ENCODE data around the gene ZNF710. TPM values are rescaled to one million over a fixed set of nuclear protein-coding genes. Genes with fewer than 3 reads are reported as not detected.
"Not testable (repeated sequence)": the region's sequence is repeated elsewhere in the genome, so short reads cannot be mapped to it uniquely, and the experiment has no call there.

ZNF710 gene
- total RNA-seq, 1 donor from 2014 or later: 26.9 TPM

DNA sequence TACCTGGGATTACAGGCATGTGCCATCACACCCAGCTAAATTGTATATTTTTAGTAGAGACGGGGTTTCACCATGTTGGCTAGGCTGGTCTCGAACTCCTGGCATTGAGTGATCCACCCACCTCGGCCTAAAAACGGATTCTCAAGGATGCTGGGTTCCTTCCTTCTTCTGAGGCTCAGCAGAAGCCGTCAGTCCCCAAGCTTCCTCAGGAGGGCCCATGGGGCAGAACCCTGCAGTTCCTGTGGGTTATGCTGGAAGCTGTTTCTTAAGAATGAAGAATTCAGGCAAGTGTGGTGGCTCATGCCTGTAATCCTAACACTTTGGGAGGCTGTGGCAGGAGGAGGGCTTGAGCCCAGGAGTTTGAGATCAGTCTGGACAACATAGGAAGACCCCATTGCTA is 29.0 kb upstream of the ZNF710 start:
- H4K20me1 ChIP-seq (ENCODE audit: insufficient read depth, low read length): no peaks in the 10 kb centered on the region
- no peak overlapping the region for H3K27ac ChIP-seq (ENCODE audit: low read depth, low read length)
- peaks cover 6% of the 10 kb centered on the region for H3K27me3 ChIP-seq (ENCODE audit: insufficient read depth, low read length)
- H3K4me1 ChIP-seq (ENCODE audit: insufficient read depth, low read length): no peaks in the 10 kb centered on the region
- H3K9ac ChIP-seq (ENCODE audit: low read length): no peak overlapping the region
- H3K4me2 ChIP-seq (ENCODE audit: low read length): no peak overlapping the region
- peaks cover 20% of the 10 kb centered on the region for H3K27me3 Mint-ChIP-seq (ENCODE audit: low read depth, unreplicated experiment)
- no peaks in the 10 kb centered on the region for H3K4me1 Mint-ChIP-seq (ENCODE audit: low read depth, unreplicated experiment)
- H3K36me3 Mint-ChIP-seq (ENCODE audit: low read depth, unreplicated experiment): no peaks in the 10 kb centered on the region
- H3K4me3 ChIP-seq (ENCODE audit: insufficient read depth, low read depth, low read length): no peak overlapping the region
- no peaks in the 10 kb centered on the region for H3K36me3 ChIP-seq (ENCODE audit: insufficient read depth, low read length)
- H3K9me3 ChIP-seq (ENCODE audit: insufficient read depth, low read depth, low read length): no peaks in the 10 kb centered on the region
- no peak for TF ChIP-seq EZH2 (IDR thresholded peaks at IDR 0.05; ENCODE audit: insufficient read depth, low read length)
- TF ChIP-seq, protein P1, sequence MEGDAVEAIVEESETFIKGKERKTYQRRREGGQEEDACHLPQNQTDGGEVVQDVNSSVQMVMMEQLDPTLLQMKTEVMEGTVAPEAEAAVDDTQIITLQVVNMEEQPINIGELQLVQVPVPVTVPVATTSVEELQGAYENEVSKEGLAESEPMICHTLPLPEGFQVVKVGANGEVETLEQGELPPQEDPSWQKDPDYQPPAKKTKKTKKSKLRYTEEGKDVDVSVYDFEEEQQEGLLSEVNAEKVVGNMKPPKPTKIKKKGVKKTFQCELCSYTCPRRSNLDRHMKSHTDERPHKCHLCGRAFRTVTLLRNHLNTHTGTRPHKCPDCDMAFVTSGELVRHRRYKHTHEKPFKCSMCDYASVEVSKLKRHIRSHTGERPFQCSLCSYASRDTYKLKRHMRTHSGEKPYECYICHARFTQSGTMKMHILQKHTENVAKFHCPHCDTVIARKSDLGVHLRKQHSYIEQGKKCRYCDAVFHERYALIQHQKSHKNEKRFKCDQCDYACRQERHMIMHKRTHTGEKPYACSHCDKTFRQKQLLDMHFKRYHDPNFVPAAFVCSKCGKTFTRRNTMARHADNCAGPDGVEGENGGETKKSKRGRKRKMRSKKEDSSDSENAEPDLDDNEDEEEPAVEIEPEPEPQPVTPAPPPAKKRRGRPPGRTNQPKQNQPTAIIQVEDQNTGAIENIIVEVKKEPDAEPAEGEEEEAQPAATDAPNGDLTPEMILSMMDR (IDR thresholded peaks at IDR 0.05; ENCODE audit: insufficient read depth, low read depth, low read length): no peak
- FAIRE-seq (no peak), DNase-seq (ENCODE audit: low read depth) (no peak)
- no peak overlapping the region for H2AFZ ChIP-seq (ENCODE audit: low read depth, low read length)
- peaks cover 2% of the 10 kb centered on the region for H3K9me3 Mint-ChIP-seq (ENCODE audit: unreplicated experiment)
- no peak overlapping the region for H3K27ac Mint-ChIP-seq (ENCODE audit: unreplicated experiment)
- no peak overlapping the region for H3K4me3 Mint-ChIP-seq (ENCODE audit: unreplicated experiment)
- H3K79me2 ChIP-seq (ENCODE audit: insufficient read depth, low read length): no peaks in the 10 kb centered on the region

DNA sequence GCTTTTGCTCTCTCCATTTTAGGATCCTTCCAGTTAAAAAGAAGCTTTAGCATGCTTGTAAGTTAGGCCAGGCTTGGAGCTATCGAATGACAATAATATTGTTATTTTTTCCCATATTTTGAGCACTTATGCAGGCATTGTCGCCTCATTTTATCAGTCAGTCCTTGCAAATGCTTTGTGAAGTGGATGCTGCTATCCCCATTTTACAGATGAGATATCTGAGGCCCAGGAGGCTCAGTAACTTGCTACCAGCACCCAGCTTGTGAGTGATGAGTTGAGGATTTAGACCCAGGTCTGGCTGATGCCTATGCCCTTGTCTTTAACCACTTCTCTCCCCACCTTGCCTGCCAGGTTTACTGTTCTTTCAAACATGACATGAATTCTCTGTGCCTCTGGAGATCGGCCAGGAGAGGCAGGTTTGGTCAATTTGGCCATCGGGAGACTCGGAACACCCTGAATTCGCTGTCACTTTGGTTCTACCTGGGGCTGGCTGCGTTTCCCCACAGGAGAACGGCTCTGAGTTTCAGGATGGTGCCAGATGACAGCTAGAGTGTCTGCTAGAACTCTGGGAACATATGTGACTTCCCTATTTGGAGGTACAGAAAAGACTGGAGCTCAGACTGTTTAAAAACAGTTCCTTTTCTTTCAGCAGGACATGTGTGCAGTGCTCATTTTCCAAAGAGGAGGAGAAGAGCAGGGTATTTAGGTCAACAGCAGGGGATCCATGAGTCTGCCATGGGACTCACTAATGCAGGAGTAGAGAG is 25.5 kb upstream of the ZNF710 start:
- no peak overlapping the region for H3K4me2 ChIP-seq (ENCODE audit: low read length)
- FAIRE-seq (no peak), DNase-seq (ENCODE audit: low read depth) (no peak)
- no peak overlapping the region for H2AFZ ChIP-seq (ENCODE audit: low read depth, low read length)
- no peaks in the 10 kb centered on the region for H3K4me1 ChIP-seq (ENCODE audit: insufficient read depth, low read length)
- peaks cover 6% of the 10 kb centered on the region for H3K27me3 ChIP-seq (ENCODE audit: insufficient read depth, low read length)
- no peak for TF ChIP-seq EZH2 (IDR thresholded peaks at IDR 0.05; ENCODE audit: insufficient read depth, low read length)
- TF ChIP-seq, protein P1 (IDR thresholded peaks at IDR 0.05; ENCODE audit: insufficient read depth, low read depth, low read length): no peak
- Mint-ChIP-seq H3K4me3 (ENCODE audit: unreplicated experiment) (no peak overlapping the region), H3K36me3 (ENCODE audit: low read depth, unreplicated experiment) (no peaks in the 10 kb centered on the region), H3K27ac (ENCODE audit: unreplicated experiment) (no peak overlapping the region), H3K9me3 (ENCODE audit: unreplicated experiment) (peaks cover 2% of the 10 kb centered on the region), H3K27me3 (ENCODE audit: low read depth, unreplicated experiment) (peaks cover 21% of the 10 kb centered on the region), H3K4me1 (ENCODE audit: low read depth, unreplicated experiment) (no peaks in the 10 kb centered on the region)
- H3K9me3 ChIP-seq (ENCODE audit: insufficient read depth, low read depth, low read length): no peaks in the 10 kb centered on the region
- H3K4me3 ChIP-seq (ENCODE audit: insufficient read depth, low read depth, low read length): no peak overlapping the region
- no peak overlapping the region for H3K27ac ChIP-seq (ENCODE audit: low read depth, low read length)
- no peak overlapping the region for H3K9ac ChIP-seq (ENCODE audit: low read length)
- H3K79me2 ChIP-seq (ENCODE audit: insufficient read depth, low read length): no peaks in the 10 kb centered on the region
- H3K36me3 ChIP-seq (ENCODE audit: insufficient read depth, low read length): no peaks in the 10 kb centered on the region
- no peaks in the 10 kb centered on the region for H4K20me1 ChIP-seq (ENCODE audit: insufficient read depth, low read length)

DNA sequence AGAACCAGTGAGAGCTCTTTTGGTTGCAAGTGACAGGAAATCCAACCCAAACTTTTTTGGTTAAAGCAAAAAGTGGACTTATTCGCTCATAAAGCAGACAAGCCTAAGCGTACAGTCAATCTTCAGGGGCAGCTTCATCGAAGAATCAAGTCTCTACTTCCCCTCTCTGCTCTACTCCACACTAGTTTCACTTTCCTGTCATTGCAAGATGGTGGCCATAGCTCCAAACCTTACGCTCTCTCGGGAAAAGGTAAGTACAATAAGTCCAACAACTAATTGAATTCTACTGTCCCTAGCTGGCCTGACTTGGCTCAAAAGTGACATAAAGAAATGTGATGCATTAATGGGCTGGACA is 24.9 kb upstream of the ZNF710 start:
- no peaks in the 10 kb centered on the region for H3K4me1 ChIP-seq (ENCODE audit: insufficient read depth, low read length)
- no peak overlapping the region for H3K4me2 ChIP-seq (ENCODE audit: low read length)
- H3K27ac ChIP-seq (ENCODE audit: low read depth, low read length): no peak overlapping the region
- no peak overlapping the region for H3K9ac ChIP-seq (ENCODE audit: low read length)
- no peak overlapping the region for H2AFZ ChIP-seq (ENCODE audit: low read depth, low read length)
- FAIRE-seq (no peak), DNase-seq (ENCODE audit: low read depth) (no peak)
- Mint-ChIP-seq H3K27ac (ENCODE audit: unreplicated experiment) (no peak overlapping the region), H3K27me3 (ENCODE audit: low read depth, unreplicated experiment) (peaks cover 16% of the 10 kb centered on the region), H3K4me1 (ENCODE audit: low read depth, unreplicated experiment) (no peaks in the 10 kb centered on the region), H3K9me3 (ENCODE audit: unreplicated experiment) (peaks cover 2% of the 10 kb centered on the region), H3K4me3 (ENCODE audit: unreplicated experiment) (no peak overlapping the region), H3K36me3 (ENCODE audit: low read depth, unreplicated experiment) (no peaks in the 10 kb centered on the region)
- H3K4me3 ChIP-seq (ENCODE audit: insufficient read depth, low read depth, low read length): no peak overlapping the region
- no peaks in the 10 kb centered on the region for H3K9me3 ChIP-seq (ENCODE audit: insufficient read depth, low read depth, low read length)
- no peaks in the 10 kb centered on the region for H3K36me3 ChIP-seq (ENCODE audit: insufficient read depth, low read length)
- TF ChIP-seq EZH2 (IDR thresholded peaks at IDR 0.05; ENCODE audit: insufficient read depth, low read length): no peak
- TF ChIP-seq, protein P1 (IDR thresholded peaks at IDR 0.05; ENCODE audit: insufficient read depth, low read depth, low read length): no peak
- H4K20me1 ChIP-seq (ENCODE audit: insufficient read depth, low read length): no peaks in the 10 kb centered on the region
- H3K79me2 ChIP-seq (ENCODE audit: insufficient read depth, low read length): no peaks in the 10 kb centered on the region
- peaks cover 6% of the 10 kb centered on the region for H3K27me3 ChIP-seq (ENCODE audit: insufficient read depth, low read length)

DNA sequence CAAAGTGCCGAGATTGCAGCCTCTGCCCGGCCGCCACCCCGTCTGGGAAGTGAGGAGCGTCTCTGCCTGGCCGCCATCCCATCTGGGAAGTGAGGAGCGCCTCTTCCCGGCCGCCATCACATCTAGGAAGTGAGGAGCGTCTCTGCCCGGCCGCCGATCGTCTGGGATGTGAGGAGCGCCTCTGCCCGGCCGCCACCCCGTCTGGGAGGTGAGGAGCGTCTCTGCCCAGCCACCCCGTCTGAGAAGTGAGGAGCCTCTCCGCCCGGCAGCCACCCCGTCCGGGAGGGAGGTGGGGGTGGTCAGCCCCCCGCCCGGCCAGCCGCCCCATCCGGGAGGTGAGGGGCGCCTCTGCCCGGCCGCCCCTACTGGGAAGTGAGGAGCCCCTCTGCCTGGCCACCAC is 23.3 kb upstream of the ZNF710 start:
- not testable (repeated sequence) for H4K20me1 ChIP-seq (ENCODE audit: insufficient read depth, low read length); H3K27ac Mint-ChIP-seq (ENCODE audit: unreplicated experiment); H3K9me3 Mint-ChIP-seq (ENCODE audit: unreplicated experiment); H3K9me3 ChIP-seq (ENCODE audit: insufficient read depth, low read depth, low read length); H3K4me2 ChIP-seq (ENCODE audit: low read length); H3K27ac ChIP-seq (ENCODE audit: low read depth, low read length); H3K4me1 ChIP-seq (ENCODE audit: insufficient read depth, low read length); H3K9ac ChIP-seq (ENCODE audit: low read length); FAIRE-seq; H3K36me3 ChIP-seq (ENCODE audit: insufficient read depth, low read length); DNase-seq (ENCODE audit: low read depth); H3K4me3 Mint-ChIP-seq (ENCODE audit: unreplicated experiment); H2AFZ ChIP-seq (ENCODE audit: low read depth, low read length); H3K4me3 ChIP-seq (ENCODE audit: insufficient read depth, low read depth, low read length); H3K36me3 Mint-ChIP-seq (ENCODE audit: low read depth, unreplicated experiment); H3K4me1 Mint-ChIP-seq (ENCODE audit: low read depth, unreplicated experiment); H3K79me2 ChIP-seq (ENCODE audit: insufficient read depth, low read length)
- H3K27me3 ChIP-seq (ENCODE audit: insufficient read depth, low read length): peaks cover 18% of the 10 kb centered on the region
- H3K27me3 Mint-ChIP-seq (ENCODE audit: low read depth, unreplicated experiment): peaks cover 21% of the 10 kb centered on the region
